ENCODE measurements around the gene C14orf180. TPM values are rescaled to one million over a fixed set of nuclear protein-coding genes. Genes with fewer than 3 reads are reported as not detected.

The C14orf180 gene
- total RNA-seq, result not detected

GRCh38 chr14:104579507-104579906 is at the start of gene C14orf180:
Gene C14orf180, plus strand, starts transcription at chr14:104579764. Its CDS starts 6,667 bp downstream, at chr14:104586431.

GRCh38 chr14:104604458-104605449 is 25.2 kb downstream of the C14orf180 start, which contains the start of gene TMEM179:
Gene TMEM179, minus strand, starts transcription at chr14:104604772. Its CDS starts 31 bp downstream, at chr14:104604741.

Other genes with a start within 250 kb of the C14orf180 start
- 43.2 TPM for gene TMEM179, start 25.0 kb downstream of the C14orf180 start, total RNA-seq
- gene INF2, start 109.9 kb downstream of the C14orf180 start, total RNA-seq, result 14.4 TPM
- 0.94 TPM for gene ADSS1, start 144.5 kb downstream of the C14orf180 start, total RNA-seq
- gene SIVA1, start 173.4 kb downstream of the C14orf180 start, total RNA-seq, result 26.0 TPM
- gene AKT1, start 216.0 kb downstream of the C14orf180 start, total RNA-seq, result 127 TPM
- 0.63 TPM for gene ZBTB42, start 221.3 kb downstream of the C14orf180 start, total RNA-seq

Data from parietal lobe (tissue), 1 donor.